Measurements from ENCODE around the gene EEF1AKMT1.

DNA sequence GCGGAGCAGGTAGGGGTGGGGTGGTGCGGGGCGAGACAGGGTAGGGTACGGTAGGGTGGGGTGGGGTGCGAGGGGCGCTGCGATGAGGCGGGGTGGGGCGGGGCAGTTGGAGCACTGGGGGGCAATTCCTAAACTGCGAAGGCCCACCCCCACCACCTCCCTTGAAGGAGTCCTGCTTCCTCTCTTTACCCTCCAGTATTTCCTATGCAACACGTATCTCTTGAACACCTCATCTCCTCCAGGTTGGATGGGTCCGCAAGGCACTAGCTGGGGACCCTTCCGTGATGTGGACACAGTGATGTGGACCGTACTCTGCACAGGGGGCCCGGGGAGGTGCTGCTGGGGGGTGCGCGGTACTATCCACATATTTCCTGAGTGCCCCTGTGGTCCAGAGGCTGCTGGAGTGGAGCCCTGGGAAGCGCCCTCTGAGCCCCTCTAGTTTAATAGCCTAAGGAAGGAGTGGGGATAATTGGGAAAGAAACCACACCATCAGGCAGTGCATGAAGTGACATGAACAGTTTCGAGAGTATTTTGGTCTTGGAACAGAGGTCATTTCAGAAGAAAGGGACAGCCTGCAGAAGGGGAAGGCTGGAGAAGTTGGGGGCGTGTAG is 69.2 kb downstream of the EEF1AKMT1 start:
- TF ChIP-seq, protein P1, sequence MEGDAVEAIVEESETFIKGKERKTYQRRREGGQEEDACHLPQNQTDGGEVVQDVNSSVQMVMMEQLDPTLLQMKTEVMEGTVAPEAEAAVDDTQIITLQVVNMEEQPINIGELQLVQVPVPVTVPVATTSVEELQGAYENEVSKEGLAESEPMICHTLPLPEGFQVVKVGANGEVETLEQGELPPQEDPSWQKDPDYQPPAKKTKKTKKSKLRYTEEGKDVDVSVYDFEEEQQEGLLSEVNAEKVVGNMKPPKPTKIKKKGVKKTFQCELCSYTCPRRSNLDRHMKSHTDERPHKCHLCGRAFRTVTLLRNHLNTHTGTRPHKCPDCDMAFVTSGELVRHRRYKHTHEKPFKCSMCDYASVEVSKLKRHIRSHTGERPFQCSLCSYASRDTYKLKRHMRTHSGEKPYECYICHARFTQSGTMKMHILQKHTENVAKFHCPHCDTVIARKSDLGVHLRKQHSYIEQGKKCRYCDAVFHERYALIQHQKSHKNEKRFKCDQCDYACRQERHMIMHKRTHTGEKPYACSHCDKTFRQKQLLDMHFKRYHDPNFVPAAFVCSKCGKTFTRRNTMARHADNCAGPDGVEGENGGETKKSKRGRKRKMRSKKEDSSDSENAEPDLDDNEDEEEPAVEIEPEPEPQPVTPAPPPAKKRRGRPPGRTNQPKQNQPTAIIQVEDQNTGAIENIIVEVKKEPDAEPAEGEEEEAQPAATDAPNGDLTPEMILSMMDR (IDR thresholded peaks at IDR 0.05 in 4 of 5, conservative IDR thresholded peaks at IDR 0.05 in 1 of 5), result no peak
- no peak for TF ChIP-seq POLR2A (IDR thresholded peaks at IDR 0.05)
